ENCODE data around the gene SLC23A1. TPM values are rescaled to one million over a fixed set of nuclear protein-coding genes. Genes with fewer than 3 reads are reported as not detected.

Gene SLC23A1
- total RNA-seq, 4 donors from 2014 or later = 0.30 to 5.5 (median 1.0) TPM; not detected in 1

GRCh38 chr5:139384591-139385051 is 1.5 kb upstream of the SLC23A1 start:
- Histone ChIP-seq H3K4me3 (peak overlapping the region in 1 of 2 donors; percentile 22), H3K36me3 (no peaks in the 10 kb centered on the region), H3K9me3 (no peaks in the 10 kb centered on the region), H3K27ac (peak overlapping the region; percentile 54 to 68), H3K27me3 (no peaks in the 10 kb centered on the region), H3K4me1 (no peaks in the 10 kb centered on the region)
- intact Hi-C loops (cut with DNase I; ENCODE audit: low total_unique reads) = no loop called here
- TF ChIP-seq POLR2A (IDR thresholded peaks at IDR 0.05) (no peak), CTCF (IDR thresholded peaks at IDR 0.05) (no peak)
- no peak for DNase-seq

GRCh38 chr5:139383993-139384590 is 995 bp upstream of the SLC23A1 start:
- no peak for TF ChIP-seq POLR2A (IDR thresholded peaks at IDR 0.05)
- TF ChIP-seq CTCF (IDR thresholded peaks at IDR 0.05) = no peak
- no peaks in the 10 kb centered on the region for H3K27me3 ChIP-seq
- no peaks in the 10 kb centered on the region for H3K4me1 ChIP-seq
- no peak overlapping the region for H3K27ac ChIP-seq
- no peaks in the 10 kb centered on the region for H3K36me3 ChIP-seq
- no peak overlapping the region for H3K4me3 ChIP-seq
- DNase-seq = no peak
- intact Hi-C loops (cut with DNase I; ENCODE audit: low total_unique reads) = no loop called here
- no peaks in the 10 kb centered on the region for H3K9me3 ChIP-seq

GRCh38 chr5:139382807-139383206 is 290 bp downstream of the SLC23A1 start:
- Histone ChIP-seq H3K27ac (no peak overlapping the region), H3K4me1 (no peaks in the 10 kb centered on the region), H3K9me3 (no peaks in the 10 kb centered on the region), H3K27me3 (no peaks in the 10 kb centered on the region), H3K36me3 (no peaks in the 10 kb centered on the region), H3K4me3 (no peak overlapping the region)
- intact Hi-C loops (cut with DNase I; ENCODE audit: low total_unique reads) = no loop called here
- TF ChIP-seq POLR2A (IDR thresholded peaks at IDR 0.05) = no peak
- DNase-seq = peak in 1 of 2 donors; percentile 6

GRCh38 chr5:139381837-139382761 is 998 bp downstream of the SLC23A1 start:
- Histone ChIP-seq H3K27me3 (no peaks in the 10 kb centered on the region), H3K9me3 (no peaks in the 10 kb centered on the region), H3K4me3 (no peak overlapping the region), H3K27ac (no peak overlapping the region), H3K4me1 (no peaks in the 10 kb centered on the region), H3K36me3 (no peaks in the 10 kb centered on the region)
- no peak for DNase-seq
- intact Hi-C loops (cut with DNase I; ENCODE audit: low total_unique reads) = no loop called here
- no peak for TF ChIP-seq CTCF (IDR thresholded peaks at IDR 0.05)
- TF ChIP-seq POLR2A (IDR thresholded peaks at IDR 0.05) = no peak

- intact Hi-C loops (cut with DNase I; ENCODE audit: low total_unique reads) = no loop called here
- Histone ChIP-seq H3K27me3 (no peaks in the 10 kb centered on the region), H3K4me1 (no peaks in the 10 kb centered on the region), H3K27ac (no peak overlapping the region), H3K9me3 (no peaks in the 10 kb centered on the region), H3K4me3 (no peak overlapping the region), H3K36me3 (no peaks in the 10 kb centered on the region)
- no peak for TF ChIP-seq POLR2A (IDR thresholded peaks at IDR 0.05)
- no peak for TF ChIP-seq CTCF (IDR thresholded peaks at IDR 0.05)
- no peak for DNase-seq
Observed at GRCh38 chr5:139379626-139380449, 3.3 kb downstream of the SLC23A1 start.

All from uterus (tissue), 4 donors.